HG03342 (cell line): ENCODE results near the gene TMEM171.

Experiments
- ATAC-seq: cut with Tn5 transposase; IDR thresholded peaks from one replicate; pipeline ENCODE4 v1.9.1; 2021; ENCODE audit warnings: mild to moderate bottlenecking, moderate library complexity; ENCODE audit not compliant: unreplicated experiment

TMEM171 gene, protein sequence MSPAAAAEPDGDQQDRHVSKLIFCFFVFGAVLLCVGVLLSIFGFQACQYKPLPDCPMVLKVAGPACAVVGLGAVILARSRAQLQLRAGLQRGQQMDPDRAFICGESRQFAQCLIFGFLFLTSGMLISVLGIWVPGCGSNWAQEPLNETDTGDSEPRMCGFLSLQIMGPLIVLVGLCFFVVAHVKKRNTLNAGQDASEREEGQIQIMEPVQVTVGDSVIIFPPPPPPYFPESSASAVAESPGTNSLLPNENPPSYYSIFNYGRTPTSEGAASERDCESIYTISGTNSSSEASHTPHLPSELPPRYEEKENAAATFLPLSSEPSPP

DNA sequence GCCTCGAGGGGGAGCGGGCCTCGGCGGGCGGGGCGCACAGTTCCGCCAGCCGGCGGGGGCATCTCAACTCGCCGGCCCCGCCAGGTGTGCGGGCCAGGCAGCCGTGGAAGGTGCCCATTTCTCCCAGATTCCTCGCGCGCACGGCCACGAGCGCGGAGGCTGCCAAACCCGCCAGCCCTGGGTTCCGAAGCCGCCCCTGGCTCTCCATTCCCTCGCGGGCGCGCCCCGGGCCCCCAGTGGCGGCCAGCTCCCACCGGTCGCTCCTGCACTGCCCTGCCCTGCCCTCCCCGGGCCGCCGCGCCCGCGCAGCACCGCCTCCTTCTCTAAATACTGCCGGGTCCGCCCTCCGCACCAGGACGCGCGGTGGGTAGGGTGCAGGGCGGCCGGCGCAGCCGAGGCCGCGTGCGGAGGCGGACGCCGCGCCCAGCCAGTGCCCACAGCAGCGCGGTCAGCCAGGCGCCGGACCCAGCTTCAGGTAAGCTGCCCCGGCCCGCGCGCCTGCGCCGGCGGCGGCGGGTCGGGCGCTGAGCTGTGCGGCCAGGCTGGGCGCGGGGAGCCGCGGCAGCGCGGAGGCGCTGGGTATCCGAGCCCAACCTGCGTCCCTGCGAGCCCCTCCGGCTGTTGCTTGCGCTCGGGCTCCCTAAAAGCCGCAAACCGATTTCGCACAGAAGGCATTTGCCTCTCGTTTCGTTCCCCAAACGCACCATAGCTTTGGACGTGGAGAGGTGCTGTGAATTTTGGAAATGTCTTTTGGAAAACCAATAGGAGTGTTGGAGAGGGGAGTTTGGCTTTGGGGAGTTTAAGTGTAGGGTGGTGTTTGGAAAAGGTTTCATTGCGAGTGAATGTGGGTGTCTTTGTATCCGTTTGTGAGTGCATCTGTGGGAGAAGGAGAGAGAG is at the start of gene TMEM171:
Gene TMEM171, plus strand, starts transcription at position 354 of the 897 bp plus-strand sequence. CDS start 2,799 bp downstream, outside the sequence.
- no peak for ATAC-seq

DNA sequence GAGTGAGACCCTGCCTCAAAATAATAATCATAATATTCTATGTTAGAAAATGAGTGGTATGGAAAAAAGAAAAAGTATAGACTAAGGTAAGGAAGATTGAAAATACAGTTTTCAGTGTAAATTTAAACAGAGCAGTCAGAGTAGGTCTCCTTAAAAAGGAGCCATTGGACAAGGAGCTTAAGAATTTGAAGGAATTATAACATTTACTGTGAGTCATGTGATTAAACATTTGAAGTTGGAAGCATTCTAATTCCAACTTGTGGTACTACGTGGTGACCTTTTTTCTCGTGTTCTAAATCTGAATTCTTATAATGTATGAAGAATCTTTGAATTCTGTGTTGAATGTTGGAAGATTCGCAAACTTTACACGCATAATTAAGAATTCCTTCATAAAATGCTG is 39.3 kb upstream of the TMEM171 start:
- no peak for ATAC-seq

DNA sequence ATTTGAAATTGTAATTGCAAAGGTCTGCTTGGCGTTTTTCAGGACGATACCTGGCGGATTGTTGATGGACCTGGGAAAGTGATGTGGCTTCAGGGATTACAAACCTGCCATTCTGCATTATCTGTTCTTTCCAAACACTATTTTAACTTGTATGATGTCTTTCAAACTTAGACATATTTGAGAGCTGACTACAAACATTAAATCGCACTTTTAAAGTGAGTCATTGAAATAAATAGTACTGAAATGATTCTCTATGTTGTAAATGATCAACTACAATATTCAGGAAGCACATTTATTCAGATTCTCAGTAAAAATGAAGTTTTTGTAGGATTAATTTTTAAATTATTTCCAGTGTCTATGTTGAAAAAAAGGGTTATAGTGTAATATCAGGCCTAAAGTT is 32.3 kb upstream of the TMEM171 start:
- no peak for ATAC-seq

DNA sequence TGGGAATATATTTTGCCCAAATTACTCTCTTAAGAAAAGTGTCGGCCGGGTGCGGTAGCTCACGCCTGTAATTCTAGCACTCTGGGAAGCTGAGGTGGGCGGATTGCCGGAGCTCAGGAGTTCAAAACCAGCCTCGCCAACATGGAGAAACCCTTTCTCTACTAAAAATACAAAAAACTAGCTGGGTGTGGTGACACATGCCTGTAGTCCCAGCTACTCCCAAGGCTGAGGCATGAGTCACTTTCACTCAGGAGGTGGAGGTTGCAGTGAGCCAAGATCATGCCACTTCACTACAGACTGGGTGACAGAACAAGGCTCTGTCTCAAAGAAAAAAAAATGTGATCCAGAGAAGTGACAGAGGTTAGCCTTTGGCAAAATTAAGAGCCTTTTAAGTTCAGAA is 26.4 kb upstream of the TMEM171 start:
- ATAC-seq: no peak

DNA sequence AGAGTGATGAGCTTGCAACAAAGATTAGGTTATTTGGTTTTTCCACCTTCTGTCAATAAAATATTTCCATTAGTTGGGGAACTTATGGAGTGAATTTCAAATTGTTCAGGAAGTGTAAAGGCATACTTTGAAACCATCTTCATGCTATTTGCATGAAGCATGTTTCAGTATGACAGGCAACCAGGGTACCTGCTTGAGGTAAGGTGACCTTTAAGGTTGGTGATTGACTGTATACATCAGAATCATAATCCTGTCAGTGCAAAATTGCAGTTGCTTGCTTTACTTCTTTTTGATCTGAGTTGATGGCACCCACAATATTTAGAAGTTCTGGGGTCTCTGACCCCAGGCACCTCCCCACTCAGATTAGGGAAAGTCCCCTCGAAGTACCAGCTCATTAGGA is 26.0 kb upstream of the TMEM171 start:
- no peak for ATAC-seq

DNA sequence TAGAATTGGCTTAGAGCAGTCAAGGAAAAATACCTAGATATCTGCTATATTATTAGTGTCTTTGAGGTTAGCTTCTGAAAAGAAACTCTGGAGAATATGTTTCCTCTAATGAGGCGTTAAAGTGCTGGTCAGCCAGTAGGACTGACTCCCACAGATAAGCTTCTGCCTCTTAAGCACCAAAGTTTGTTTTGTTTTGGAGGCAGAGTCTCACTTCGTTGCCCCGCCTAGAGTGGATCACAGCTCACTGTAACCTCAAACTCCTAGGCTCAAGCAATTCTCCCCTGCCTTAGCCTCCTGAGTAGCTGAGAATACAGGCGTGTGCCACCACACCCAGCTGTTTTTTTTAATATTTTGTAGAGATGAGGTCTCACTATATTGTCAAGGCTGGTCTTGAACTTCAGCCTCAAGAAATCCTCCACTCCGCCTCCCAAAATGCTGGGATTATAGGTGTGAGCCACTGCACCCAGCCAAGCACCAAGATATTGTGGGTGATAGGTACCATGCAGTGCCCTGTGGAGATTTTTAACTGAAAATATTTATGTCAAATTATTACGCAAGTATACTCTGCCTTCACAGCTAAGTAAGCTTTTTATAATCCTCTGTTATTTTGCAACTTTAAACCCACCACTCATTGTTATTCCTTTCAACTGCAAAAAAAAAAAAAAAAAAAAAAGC is 24.7 kb upstream of the TMEM171 start:
- ATAC-seq: no peak

DNA sequence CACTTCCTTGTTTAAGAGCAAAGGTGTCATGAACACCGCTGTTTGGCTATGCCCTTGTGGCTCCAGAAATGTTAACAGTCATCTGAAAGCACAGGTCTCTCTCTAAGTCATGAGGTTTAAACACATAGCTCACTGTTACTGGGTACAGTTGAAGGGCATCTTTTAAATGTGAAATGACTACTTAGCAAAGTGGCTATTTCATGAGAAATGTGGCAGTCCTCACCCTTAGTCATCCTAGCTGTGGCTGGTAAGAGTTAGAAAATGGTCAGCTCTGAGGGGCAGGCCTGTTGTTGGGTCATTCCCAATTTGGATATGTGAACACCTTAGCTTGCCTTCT is 24.2 kb upstream of the TMEM171 start:
- ATAC-seq: no peak

DNA sequence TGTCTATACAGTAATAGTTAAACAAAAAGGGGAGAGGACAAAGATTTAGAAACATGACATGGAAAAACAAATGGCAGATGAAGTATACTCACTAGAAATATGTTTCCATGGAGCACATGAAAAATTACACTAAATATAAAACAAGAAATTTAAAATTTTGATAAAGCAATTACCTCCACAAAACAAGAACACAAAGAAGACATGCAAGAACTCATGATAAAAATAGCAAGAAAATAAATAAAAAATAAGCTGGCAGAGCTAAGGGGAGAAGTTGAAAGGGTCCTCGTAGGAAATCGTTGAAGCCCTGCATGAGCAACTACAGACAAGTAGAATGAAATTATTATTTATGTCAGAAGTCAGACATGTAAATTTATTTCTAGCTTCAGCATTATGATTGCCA is 22.6 kb upstream of the TMEM171 start:
- no peak for ATAC-seq

DNA sequence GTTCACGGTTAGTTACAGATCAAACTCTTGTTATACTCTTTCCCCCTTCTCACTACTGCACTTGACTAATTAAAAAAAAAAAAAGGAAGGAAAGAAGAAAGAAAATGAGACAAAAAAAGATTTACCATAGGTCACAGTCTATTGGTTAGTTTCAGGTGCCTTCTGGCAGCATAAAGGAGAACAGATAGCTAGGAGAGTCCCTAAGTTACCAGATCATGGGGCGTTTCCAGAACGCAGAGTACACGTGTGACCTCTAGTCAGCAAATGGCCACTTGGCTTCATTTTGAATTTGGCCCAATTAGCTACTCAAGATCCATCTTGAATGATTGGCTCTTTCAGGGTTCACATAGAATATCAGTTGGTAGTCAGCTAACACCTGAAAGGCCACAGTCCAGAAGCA is 20.3 kb upstream of the TMEM171 start:
- ATAC-seq: no peak

DNA sequence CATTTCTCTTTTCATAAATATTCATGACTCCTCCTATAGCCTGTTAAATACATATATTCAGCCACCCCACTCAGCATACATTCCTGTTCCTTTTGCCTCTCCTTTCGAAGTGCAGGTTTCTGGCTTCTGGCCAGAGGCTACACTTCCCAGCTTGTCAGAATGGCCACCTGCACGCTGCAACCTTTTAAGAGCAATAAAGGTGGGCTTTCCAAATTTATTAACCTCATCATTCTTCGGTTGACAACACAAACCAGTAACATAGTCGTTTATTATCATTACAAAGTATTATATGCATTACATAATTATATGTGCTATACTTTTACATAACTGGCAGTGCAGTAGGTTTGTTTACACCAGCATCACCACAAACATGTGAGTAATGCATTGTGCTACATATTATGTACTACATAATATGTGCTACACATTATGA is 16.5 kb upstream of the TMEM171 start:
- ATAC-seq: no peak

DNA sequence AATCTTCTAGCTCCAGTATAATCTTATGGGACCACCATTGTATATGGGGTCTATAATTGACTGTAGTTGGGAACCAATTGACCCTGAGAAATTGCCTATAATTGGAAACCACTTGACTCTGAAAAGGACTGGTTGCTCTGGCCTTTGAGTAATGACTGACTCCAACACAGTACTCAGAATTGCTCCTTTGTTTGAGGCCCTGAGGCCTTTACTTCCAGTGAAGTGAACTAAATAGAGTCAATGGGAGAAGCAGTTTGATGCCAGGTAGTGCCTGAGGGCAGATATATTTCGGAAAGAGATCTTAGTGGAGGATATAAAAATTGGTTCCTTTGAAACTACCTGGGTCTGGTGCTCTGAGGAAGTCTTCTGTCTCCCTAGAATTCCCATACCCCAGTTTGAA is 16.0 kb upstream of the TMEM171 start:
- no peak for ATAC-seq

DNA sequence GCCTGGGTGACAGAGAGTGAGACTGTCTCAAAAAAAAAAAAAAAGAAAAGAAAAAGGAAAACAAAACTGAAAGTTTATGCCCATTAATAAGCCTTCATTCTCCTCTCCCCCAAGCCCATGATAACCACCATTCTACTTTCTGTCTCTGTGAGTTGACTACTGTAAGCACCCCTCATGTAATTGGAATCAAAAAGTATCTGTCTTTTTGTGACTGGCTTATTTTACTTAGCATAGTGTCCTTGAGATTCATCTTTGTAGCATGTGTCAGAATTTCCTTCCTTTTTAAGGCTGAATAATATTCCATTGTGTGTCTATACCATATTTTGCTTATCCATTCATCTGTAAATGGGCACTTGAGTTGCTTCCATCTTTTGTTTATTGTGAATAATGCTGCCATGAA is 14.0 kb upstream of the TMEM171 start:
- no peak for ATAC-seq

DNA sequence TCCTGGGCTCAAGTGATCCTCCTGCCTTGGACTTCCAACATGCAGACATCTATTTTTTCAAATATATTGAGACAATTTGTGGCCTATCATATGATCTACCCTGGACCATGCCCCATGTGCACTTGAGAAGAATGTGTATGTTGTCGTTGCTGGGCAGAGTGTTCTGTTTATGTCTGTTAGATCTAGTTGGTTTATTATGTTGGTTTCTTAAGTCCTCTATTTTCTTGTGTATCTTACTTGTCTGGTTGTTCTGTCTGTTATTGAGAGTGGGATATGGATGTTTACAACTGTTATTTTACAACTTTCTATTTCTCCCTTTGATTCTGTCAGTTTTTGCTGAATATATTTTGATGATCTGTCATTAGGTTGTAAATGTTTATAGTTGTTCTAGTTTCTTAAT is 10.2 kb upstream of the TMEM171 start:
- ATAC-seq: no peak

DNA sequence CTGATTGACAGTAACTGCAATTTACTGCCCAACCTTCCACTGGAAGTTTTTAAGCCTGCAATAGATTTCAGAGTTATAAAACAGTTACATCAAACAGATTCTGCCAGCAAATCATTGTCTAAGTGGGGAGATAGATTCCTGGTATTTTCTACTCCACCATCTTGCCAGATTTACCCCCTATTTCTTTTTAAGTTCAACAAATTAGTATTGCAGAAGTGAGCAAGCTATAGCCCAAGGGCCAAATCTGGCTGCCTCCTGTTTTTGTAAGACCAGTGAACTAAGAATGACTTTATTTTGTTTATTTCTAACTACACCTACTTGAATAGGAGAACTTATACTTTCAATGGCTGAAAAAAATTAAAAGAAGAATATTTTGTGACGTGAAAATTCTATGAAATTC is 8.8 kb upstream of the TMEM171 start:
- no peak for ATAC-seq

DNA sequence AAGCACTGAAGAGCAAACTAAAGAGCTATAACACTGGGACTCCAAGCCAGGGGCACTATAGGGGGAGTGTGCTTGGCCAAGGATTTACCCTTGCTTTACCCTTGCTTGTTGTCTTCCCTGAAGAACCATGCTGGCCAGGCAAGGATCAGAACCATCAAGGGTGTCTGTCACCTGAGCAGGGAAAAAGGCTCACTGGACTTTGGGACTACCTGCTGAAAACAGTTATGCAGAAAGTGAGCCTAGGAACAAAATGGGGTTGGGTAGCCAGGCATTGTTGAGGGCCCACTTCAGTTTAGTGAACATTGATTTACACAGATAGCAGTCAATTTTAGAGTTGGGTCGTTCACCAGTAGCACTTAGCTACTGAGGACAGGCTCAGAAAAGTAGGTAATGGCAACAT is 8.0 kb upstream of the TMEM171 start:
- no peak for ATAC-seq

DNA sequence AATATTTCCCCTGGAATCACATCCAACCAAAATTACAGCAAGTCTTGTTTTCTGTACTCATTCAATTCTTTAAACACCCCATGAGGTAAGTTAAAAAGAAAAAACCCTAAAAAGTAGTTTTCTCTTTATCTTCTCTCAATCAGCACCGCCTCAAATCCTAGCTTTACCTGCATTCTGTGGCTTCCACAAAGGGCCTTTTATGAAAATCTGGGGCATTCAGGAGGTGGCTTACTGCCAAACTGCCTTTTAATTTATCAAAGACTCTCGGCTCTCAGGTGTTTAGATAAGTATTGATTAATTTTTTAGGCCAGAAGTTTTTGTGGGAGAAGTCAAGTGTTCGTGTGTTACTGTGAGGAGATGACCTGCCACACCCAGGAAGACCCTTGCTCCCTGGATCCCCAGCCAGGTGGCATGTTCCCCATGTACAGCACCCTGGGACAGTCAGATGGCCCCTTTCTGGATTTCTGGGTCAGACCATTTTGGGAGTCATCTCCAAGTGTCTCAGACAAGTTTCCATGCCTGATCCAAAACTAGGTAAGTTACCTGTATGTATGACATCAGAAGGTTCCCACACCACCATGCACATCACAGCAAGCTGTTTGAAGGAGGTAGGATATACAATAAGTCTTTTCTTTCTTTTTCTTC is 6.2 kb upstream of the TMEM171 start:
- ATAC-seq: no peak

DNA sequence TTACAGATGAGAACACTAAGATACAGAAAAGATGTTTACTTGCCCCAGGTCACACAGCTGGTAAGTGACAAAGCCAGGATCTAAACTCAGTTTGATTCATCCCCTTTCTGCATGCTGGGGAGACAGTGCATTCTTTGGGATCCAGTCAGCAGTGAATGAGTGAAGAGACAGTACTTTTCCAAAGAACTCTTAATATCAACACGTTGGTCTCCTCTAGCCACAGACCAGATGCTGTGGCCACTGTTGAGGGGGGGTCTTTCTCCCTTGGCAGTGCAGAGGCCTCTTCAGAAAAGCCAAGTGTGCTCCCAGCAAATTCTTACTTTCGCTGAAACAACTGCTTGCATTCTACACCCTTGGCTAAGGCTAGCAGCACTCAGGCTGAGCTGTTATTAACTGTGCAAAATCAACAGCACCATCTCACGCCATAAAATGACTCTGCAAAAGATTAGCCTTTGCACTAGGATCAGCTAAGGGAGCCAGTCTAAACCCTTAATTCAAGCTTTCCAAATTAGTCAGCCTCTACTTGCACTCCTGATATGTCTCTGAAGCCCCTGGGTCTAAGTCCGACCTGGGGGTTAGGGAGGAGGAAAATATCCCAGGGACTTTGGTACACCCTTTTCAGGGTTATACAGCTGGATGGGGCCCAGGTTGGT is 4.8 kb upstream of the TMEM171 start:
- no peak for ATAC-seq

DNA sequence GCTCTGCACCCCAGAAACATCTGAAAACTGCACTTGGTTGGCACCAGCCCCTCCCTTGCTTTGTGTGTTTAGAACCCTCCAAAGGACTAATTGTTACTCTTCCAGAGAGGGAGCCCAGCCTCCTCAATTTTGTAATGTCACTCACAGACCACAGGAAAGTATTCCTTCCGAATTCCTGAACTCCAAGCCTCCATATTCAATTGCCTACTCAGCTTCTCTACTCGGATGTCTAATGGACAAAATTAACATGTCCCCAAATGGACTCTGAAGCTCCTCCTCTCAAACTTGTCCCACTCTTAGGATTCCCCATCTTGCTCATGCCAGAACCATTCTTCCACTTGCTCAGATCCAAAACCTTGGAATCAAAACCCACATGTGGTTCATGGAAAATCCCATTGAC is 3.9 kb upstream of the TMEM171 start:
- no peak for ATAC-seq

DNA sequence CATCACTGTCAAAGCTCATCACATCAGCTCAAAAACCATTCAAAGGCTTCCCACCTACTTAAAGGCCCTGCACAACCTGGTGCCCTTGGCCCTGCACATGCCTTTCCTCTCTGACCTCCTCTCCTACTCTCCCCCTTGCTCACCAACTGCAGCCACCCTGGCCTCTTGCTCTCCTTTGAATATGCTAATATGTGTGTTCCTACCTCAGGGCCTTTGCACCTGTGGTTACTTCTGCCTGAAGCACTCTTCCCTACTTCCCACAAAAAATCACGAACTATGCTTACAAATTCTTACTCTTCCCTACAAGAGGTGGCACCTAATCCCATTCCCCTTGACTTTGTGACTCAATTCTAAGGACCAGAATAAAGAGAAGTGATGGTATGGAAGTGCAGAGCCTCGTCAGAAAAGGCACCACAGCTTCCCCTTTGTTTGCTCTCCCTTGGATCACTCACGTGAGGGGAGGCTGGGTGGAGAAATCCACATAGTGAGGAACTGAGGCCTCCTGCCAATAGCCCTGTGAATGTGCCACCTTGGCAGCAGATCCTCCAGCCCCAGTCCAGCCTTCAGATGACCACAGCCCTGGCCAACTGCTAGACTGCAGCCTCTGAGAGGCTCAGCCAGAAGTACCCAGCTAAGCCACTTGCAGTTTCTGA is 3.2 kb upstream of the TMEM171 start:
- ATAC-seq: no peak

DNA sequence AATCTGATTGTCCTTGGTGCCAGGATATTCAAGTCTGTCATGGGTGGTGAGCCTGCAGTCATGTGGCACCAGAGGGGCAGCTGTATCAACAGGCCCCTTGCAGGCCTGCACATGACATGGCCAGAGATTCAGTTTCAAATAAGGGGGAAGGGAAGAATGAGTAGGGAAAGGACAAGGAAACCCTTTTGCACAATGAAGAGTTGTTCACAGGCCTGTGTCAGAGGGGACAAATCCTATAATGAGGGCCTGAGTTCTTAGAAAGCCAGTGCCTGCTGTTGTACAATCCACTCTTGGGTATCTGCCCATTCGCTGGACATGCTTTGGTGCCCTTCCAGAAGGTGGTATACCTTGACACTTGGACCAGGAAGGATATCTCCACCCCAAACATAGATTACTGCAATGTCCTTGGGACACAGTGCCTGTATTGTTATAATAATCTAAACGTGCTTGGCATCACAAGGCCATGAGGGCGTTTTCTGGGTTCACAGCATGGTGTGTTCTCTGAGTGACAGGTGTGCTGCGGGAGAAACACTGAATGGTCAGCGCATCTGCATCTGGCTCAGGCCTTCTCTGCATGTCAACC is 1.9 kb upstream of the TMEM171 start:
- ATAC-seq: no peak
